GM12801 (cell line): ENCODE results near the gene SLC4A5.

Experiments used
- TF ChIP-seq, protein P1 (sequence below): IDR thresholded peaks from one replicate; pipeline ENCODE4 v1.5.1; 2011; ENCODE audit warnings: control low read depth; ENCODE audit not compliant: insufficient read length; ENCODE audit errors: extremely low read depth

Gene SLC4A5

DNA sequence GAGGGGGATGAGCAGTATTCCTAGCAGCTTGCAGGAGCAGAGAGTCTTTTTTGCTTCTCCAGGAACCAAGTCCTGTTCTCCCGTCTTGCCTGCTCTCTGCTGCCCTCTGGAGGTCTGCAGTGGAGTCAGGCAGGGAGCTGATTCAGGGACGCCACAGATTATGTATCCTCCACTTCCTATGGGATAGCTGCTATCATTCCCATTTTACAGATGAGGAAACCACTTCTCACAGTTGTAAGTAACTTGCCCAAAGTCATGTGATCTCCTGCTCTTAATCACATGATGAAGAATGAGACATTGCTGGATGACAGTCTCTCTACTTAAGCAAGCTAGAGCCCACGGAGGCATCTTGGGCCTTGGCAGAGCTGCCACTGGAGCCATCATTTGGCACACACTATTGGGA is 8.3 kb downstream of the SLC4A5 start:
- TF ChIP-seq, protein P1, sequence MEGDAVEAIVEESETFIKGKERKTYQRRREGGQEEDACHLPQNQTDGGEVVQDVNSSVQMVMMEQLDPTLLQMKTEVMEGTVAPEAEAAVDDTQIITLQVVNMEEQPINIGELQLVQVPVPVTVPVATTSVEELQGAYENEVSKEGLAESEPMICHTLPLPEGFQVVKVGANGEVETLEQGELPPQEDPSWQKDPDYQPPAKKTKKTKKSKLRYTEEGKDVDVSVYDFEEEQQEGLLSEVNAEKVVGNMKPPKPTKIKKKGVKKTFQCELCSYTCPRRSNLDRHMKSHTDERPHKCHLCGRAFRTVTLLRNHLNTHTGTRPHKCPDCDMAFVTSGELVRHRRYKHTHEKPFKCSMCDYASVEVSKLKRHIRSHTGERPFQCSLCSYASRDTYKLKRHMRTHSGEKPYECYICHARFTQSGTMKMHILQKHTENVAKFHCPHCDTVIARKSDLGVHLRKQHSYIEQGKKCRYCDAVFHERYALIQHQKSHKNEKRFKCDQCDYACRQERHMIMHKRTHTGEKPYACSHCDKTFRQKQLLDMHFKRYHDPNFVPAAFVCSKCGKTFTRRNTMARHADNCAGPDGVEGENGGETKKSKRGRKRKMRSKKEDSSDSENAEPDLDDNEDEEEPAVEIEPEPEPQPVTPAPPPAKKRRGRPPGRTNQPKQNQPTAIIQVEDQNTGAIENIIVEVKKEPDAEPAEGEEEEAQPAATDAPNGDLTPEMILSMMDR = no peak

DNA sequence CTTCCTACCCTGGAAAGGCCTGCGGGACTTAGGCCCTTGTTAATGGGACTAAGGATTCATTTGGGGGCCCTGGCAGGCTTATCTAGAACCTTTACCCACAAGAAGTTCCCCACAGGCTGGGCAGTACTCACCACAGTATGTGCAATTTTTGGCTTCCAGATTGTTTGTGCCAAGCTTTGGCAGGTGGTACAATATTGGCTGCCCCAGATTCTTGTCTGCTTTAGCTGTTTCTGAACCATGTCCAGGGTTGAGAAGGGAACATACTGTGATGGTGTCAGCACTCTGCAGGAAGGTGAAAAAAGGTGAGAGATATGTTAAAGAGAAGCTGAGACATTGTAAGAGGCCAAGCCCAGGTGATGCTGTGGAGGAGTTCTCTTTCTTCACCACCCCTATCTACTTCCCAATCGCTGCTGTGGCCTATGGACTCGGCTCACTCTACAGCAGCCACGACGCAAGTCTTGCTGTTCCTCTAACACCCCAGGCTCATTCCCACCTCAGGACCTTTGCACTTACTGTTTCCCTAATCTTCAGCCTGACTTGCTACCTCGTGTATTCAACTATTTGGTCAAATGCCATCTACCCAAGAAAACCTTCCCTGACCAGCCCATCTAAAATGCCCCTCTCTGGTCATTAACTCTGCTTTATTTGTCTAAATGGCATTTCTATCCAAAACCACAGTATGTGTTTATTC is 9.2 kb downstream of the SLC4A5 start:
- TF ChIP-seq, protein P1 = no peak

DNA sequence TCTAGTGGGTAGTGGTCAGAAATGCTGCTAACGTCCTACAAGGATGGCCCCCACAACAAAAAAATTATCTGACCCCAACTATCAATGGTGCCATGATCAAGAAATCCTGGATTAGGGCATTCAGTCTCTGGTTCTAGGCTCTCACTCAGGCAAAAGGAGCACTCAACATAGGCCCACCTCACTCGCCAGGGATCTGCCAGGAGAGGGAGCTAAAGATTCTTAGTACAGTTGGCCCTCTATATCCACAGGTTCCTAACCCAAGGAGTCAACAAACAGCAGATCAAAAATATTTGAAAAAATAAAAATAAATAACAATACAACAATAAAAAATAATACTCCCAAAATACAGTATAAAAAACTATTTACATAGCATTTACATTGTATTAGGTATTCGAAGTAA is 10.0 kb downstream of the SLC4A5 start:
- TF ChIP-seq, protein P1 = no peak

DNA sequence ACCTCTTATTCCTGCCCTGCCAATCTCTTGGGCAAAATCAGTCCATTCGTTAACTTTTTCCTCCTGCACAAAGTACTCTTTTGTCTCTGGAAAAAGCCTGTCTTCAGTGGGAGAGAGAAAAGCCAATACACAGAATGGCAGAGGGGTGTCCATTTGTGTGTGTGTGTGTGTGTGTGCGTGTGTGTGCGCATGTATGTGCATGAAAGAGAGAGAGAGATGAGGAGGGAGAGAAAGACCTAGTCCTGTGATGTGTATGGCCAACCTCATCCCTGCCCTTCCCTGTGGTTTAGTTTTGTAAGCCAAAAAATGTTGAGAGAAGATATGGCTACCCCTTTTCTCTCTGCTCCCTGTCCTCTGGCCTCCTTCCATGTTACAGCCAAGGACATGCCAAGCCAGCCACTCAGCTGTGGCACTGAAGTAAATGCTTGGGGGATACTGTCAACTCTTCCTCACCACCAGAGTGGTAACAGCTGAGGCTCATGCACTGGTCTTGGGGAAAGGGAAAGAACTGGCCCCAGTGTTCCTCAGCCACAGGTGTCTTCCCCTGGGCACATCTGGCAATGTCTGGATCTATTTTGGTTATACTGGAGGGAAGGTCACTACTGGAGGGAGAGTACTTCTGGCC is 10.6 kb downstream of the SLC4A5 start:
- TF ChIP-seq, protein P1 = no peak

- TF ChIP-seq, protein P1 = no peak
Measured at GRCh38 chr2:74328573-74328972, 14.6 kb downstream of the SLC4A5 start.

- TF ChIP-seq, protein P1 = no peak
Measured at GRCh38 chr2:74328074-74328473, 15.1 kb downstream of the SLC4A5 start.

GRCh38 chr2:74327627-74328026 is 15.6 kb downstream of the SLC4A5 start:
- TF ChIP-seq, protein P1 = no peak
